ENCODE results near the gene STPG2. TPM values are rescaled to one million over a fixed set of nuclear protein-coding genes. Genes with fewer than 3 reads are reported as not detected.
A peak's percentile ranks its signal among the peaks of the same experiment; 100 is the strongest.

STPG2 gene
- total and polyA plus RNA-seq, 2 of the 4 experiments (the other 2 are of a cell fraction): not detected

DNA sequence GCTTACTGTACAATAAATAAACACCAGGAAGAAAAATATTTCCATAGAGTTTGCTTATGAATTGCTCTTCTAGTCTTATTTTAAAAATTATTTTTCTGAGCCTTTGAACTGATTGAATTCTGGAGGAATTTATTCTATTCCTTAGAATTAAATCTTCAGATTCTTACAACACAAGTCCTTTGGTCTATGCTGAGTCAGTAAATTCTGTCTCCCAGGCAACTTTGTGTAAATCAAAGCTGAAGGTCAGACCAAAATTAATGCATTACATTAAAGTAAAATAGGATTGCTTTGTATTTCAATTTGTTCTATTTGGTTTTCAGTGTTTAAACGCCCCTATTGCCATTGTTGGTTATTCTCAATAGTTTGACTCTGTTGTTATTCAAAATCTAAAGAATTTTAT is 26.8 kb upstream of the STPG2 start:
- ChIA-PET POLR2A (ENCODE audit: unreplicated experiment) (no interaction called here), CTCF (no interaction called here)
- Histone ChIP-seq H2AK5ac (ENCODE audit: low read depth, low read length) (no peak overlapping the region), H3K79me1 (ENCODE audit: low read depth in 1 of 2, low read length in 2 of 2) (no peaks in the 10 kb centered on the region), H4K20me1 (ENCODE audit: insufficient read depth, low read length) (no peaks in the 10 kb centered on the region), H3K56ac (ENCODE audit: extremely low read depth, insufficient read depth, low read length) (no peak overlapping the region), H3K27me3 (ENCODE audit: control insufficient read depth, insufficient read depth, low read length) (peaks cover 4% of the 10 kb centered on the region), H3K36me3 (ENCODE audit: control insufficient read depth, insufficient read depth, low read length) (no peaks in the 10 kb centered on the region), H3K4ac (ENCODE audit: low read depth, low read length) (no peak overlapping the region), H4K8ac (ENCODE audit: low read depth in 2 of 2, low read length in 2 of 2) (no peak overlapping the region), H4K5ac (ENCODE audit: low read depth, low read length) (no peak overlapping the region), H3K9ac (ENCODE audit: low read depth, low read length) (no peak overlapping the region), H3K27ac (ENCODE audit: insufficient read depth, low read length) (no peak overlapping the region), H3K9me1 (ENCODE audit: insufficient read depth, low read length) (0 out of 2 replicates have a peak, but pooled peaks cover 3% of the 10 kb centered on the region), H3K23ac (ENCODE audit: low read depth, low read length) (no peak overlapping the region), H2BK20ac (ENCODE audit: low read depth, low read length) (no peak overlapping the region), H4K91ac (ENCODE audit: insufficient read depth, low read depth, low read length) (no peak overlapping the region), H3K18ac (ENCODE audit: low read depth, low read length) (no peak overlapping the region), H3K4me1 (ENCODE audit: control insufficient read depth, insufficient read depth, low read length) (no peaks in the 10 kb centered on the region), H2BK5ac (ENCODE audit: low read depth, low read length, poor library complexity, severe bottlenecking) (no peak overlapping the region), H3K4me2 (ENCODE audit: low read depth, low read length) (no peak overlapping the region), H2AK9ac (replicated peaks; ENCODE audit: low read depth, low read length, poor library complexity) (no peak overlapping the region), H2AFZ (replicated peaks; ENCODE audit: low read length, poor library complexity) (no peak overlapping the region), H3K4me3 (ENCODE audit: insufficient read depth, low read depth, low read length) (no peak overlapping the region), H2BK15ac (ENCODE audit: low read depth, low read length) (no peak overlapping the region), H3K9me3 (ENCODE audit: control insufficient read depth, insufficient read depth, low read length) (no peaks in the 10 kb centered on the region), H3K14ac (replicated peaks; ENCODE audit: low read depth, low read length) (no peak overlapping the region), H2BK120ac (ENCODE audit: low read depth, low read length) (no peak overlapping the region)
- BruUV-seq (replicated peaks): no TSS peak
- dilution Hi-C loops (cut with HindIII; ENCODE audit: low sequenced_read_pairs, unreplicated experiment): no loop called here
- intact Hi-C loops (cut with micrococcal nuclease): no loop called here
- no peak for ATAC-seq (ENCODE audit: low read depth)
- TF ChIP-seq MAFK (IDR thresholded peaks at IDR 0.05; ENCODE audit: low read depth, low read length): peak; percentile 77
- TF ChIP-seq ELK1 (IDR thresholded peaks at IDR 0.05; ENCODE audit: borderline replicate concordance, low read depth, low read length): no peak
- in situ Hi-C loops (cut with MboI; ENCODE audit: low sequenced_read_pairs): loop anchor here (25.0 kb wide), 1 partner anchor 492 kb away; the partner anchor contains the start of gene TSPAN5
- WGBS, 2 experiments (ENCODE audit: extremely low coverage in 2 of 2, insufficient read length in 1 of 2): no CpG with 5 or more reads among the region's 1 CpG
- DNase-seq: no peak
